ENCODE results near the gene IBSP.

DNA sequence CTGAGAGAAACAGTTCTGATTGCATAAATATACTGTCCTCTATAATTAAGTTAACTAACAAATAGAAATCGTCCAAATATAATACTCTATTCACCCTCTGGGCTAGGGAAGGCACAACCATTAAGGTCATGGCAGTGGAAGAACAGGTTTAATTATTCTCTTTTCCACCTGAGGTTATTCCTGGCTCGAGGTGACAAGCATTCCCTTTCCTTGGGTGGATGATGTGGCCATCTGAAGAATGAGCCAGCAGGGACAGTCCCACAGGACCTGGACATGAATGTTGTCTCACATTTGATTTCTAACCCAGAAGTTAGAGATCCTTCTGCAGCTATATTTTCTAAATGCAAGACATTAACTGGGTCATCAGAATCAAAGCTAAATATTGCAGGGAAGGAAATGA, 5.5 kb downstream of the IBSP start:
- TF ChIP-seq, protein P1, sequence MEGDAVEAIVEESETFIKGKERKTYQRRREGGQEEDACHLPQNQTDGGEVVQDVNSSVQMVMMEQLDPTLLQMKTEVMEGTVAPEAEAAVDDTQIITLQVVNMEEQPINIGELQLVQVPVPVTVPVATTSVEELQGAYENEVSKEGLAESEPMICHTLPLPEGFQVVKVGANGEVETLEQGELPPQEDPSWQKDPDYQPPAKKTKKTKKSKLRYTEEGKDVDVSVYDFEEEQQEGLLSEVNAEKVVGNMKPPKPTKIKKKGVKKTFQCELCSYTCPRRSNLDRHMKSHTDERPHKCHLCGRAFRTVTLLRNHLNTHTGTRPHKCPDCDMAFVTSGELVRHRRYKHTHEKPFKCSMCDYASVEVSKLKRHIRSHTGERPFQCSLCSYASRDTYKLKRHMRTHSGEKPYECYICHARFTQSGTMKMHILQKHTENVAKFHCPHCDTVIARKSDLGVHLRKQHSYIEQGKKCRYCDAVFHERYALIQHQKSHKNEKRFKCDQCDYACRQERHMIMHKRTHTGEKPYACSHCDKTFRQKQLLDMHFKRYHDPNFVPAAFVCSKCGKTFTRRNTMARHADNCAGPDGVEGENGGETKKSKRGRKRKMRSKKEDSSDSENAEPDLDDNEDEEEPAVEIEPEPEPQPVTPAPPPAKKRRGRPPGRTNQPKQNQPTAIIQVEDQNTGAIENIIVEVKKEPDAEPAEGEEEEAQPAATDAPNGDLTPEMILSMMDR (IDR thresholded peaks at IDR 0.05), result no peak
- no peak for TF ChIP-seq EP300 (IDR thresholded peaks at IDR 0.05)
